Astrocyte (in vitro differentiated cells and primary cell): ENCODE measurements around the gene MBP.

Source experiments
- EZH2 ChIP-seq: IDR thresholded peaks from 2 replicates; pipeline ENCODE4 v1.6.1; 2012; ENCODE audit warnings: mild to moderate bottlenecking, low read length, inconsistent platforms; ENCODE audit not compliant: insufficient read depth
- TF ChIP-seq, protein P1 (sequence below): IDR thresholded peaks from 2 replicates; pipeline ENCODE4 v1.5.1; 2011; ENCODE audit warnings: low read depth, mild to moderate bottlenecking, inconsistent platforms, low read length, moderate library complexity; ENCODE audit not compliant: insufficient read depth

- TF ChIP-seq, protein P1, sequence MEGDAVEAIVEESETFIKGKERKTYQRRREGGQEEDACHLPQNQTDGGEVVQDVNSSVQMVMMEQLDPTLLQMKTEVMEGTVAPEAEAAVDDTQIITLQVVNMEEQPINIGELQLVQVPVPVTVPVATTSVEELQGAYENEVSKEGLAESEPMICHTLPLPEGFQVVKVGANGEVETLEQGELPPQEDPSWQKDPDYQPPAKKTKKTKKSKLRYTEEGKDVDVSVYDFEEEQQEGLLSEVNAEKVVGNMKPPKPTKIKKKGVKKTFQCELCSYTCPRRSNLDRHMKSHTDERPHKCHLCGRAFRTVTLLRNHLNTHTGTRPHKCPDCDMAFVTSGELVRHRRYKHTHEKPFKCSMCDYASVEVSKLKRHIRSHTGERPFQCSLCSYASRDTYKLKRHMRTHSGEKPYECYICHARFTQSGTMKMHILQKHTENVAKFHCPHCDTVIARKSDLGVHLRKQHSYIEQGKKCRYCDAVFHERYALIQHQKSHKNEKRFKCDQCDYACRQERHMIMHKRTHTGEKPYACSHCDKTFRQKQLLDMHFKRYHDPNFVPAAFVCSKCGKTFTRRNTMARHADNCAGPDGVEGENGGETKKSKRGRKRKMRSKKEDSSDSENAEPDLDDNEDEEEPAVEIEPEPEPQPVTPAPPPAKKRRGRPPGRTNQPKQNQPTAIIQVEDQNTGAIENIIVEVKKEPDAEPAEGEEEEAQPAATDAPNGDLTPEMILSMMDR: no peak
- TF ChIP-seq EZH2: no peak
Observed at GRCh38 chr18:77092104-77093066, 40.2 kb downstream of the MBP start.
